ENCODE results near the gene CD96.
"Not testable (repeated sequence)": the region's sequence is repeated elsewhere in the genome, so short reads cannot be mapped to it uniquely, and the experiment has no call there.

CD96 gene, protein sequence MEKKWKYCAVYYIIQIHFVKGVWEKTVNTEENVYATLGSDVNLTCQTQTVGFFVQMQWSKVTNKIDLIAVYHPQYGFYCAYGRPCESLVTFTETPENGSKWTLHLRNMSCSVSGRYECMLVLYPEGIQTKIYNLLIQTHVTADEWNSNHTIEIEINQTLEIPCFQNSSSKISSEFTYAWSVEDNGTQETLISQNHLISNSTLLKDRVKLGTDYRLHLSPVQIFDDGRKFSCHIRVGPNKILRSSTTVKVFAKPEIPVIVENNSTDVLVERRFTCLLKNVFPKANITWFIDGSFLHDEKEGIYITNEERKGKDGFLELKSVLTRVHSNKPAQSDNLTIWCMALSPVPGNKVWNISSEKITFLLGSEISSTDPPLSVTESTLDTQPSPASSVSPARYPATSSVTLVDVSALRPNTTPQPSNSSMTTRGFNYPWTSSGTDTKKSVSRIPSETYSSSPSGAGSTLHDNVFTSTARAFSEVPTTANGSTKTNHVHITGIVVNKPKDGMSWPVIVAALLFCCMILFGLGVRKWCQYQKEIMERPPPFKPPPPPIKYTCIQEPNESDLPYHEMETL

DNA sequence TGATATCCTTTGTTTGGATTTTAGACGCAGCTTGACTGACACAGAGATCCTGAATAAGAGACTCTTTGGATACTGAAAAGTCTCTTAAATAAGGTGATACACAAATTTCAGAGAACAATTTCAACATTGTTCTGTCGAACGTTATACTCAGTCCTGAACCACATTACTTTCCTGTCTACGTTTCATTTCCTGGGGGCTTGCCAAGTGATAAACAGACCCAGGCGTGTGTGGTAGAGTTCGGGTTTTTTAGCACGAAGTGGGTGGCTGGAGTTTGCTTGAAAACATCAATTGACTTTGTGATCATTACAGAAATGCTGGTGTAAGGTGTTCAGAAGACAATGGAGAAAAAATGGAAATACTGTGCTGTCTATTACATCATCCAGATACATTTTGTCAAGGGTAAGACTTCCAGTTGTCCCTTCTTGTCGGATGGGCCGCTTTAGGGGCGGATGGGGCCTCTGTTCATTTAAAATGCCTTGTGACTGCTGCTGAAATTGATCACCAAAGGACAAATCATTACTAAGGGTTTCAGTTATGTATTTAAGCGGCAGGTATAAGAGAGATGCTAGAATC, at the start of gene CD96:
CD96 (plus strand) TSS at position 287 of the 573 bp plus-strand sequence; CDS start at position 339, 52 bp downstream.
- DNase-seq = peak; percentile 80

DNA sequence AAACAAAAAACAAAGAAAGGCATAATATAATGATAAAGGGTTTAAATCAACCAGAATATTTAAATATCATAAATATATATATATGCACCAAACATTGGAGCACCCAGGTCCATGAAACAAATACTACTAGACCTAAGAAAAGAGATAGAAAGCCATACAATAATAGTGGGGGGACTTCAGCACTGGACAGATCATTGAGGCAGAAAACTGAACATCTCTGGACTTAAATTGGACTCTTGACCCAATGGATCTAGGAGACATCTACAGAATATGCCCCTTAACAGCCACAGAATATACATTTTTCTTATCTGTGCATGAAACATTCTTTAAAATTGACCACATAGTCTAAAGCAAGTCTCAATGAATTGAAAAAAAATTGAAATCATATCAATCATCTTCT, 48.7 kb upstream of the CD96 start:
- DNase-seq = no peak

DNA sequence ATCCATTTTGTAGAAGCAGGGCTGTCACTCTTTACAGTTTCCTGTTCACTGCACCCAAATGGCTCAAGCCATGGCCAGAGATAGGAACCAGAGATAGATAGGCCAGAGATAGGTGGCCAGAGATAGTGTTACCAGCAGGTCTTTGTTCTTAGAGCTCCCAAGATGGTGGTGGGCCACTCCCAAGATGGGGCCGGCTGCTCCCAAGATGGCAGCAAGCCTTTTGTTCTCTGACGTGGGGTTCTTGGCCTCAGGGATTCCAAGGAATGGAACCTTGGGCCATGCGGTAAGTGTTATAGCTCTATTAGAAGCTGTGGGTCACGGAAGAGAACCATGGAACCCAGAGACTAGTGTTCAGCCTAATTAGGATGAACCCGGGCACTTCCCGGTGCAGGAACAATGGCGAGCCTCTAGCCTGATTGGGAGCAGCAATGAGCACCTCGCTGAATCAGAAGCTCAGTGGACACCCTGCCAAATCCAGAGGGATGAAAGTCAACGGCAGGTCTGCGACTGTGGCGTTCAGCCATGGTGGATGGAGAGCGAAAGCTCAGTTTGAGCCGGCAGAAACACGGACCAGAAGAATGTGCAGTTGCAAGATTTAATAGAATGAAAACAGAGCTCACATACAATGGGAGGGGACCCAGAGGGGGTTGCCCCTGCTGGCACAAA, 45.0 kb upstream of the CD96 start:
- DNase-seq = no peak

DNA sequence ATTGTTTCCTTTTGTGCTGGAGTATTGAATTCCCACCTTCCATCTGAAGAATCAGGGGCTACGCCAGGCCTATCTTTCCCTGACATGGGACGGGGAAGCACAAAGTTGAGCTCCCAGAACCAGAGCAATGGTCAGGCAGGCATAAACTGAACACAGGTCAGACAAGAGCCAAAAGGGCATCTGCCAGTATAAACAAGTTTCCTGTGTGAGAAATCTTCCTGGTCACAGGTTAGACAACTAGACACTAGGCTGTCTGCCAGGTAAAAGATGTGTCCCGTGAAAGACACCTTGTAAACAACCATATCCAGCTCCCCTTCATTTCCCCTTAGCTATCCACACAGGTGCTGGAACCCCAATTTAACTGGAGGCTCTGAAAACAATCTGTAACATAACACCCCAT, 44.0 kb upstream of the CD96 start:
- DNase-seq = no peak

DNA sequence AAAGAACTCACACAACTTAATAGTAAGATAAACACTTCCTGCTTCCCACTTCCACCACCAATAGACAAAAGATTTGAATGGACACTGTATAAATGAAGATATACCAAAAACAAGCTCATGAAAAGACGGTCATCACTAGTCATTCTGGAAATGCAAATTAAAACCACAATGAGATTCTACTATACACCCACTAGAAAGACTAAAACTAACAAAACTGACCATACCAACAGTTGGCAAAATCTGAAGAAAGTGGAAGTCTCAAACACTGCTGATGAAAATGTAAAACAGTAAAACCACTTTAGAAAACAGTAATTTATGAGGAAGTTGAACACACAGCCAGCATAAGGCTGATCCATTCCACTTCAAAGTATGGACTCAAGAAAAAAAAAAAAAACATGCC, 35.6 kb upstream of the CD96 start:
- no peak for DNase-seq

DNA sequence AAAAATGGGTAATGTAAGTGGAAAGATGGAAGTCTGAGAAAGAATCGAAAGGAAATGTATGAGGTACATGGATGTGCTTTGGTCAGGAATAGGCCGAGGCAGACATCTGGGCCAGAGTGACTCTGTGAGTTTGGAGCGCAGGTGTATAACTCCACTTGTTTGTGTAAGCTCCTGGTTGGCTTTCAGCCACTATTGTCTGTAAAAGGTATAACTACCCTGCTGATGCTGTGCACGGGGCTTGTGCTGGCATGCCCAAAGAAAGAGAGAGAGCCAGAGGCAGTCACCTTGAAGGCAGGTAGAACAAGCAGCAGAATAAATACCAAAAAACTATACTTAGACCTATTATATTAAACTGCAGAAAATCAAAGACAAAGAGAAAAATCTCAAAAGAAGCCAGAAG, 32.7 kb upstream of the CD96 start:
- no peak for DNase-seq

DNA sequence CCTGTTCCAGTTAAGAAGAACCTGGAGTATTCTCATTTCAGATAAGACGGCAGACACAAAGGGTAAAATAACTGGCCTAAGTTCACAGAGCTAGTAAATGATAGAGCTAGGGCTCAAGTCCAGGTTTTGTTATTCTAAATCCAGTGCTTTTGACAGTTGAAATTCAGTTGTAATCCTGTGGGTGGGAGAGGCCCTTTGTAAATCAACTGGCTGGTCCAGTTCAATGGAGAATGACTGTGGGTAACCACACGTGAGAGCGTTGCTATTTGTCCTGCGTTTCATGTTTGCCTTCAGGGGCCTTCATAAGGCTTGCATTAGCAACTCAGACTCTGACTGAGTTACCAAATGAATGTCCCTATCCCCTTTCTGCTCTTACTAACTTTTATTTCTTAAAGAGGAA, 24.2 kb upstream of the CD96 start:
- DNase-seq = no peak

DNA sequence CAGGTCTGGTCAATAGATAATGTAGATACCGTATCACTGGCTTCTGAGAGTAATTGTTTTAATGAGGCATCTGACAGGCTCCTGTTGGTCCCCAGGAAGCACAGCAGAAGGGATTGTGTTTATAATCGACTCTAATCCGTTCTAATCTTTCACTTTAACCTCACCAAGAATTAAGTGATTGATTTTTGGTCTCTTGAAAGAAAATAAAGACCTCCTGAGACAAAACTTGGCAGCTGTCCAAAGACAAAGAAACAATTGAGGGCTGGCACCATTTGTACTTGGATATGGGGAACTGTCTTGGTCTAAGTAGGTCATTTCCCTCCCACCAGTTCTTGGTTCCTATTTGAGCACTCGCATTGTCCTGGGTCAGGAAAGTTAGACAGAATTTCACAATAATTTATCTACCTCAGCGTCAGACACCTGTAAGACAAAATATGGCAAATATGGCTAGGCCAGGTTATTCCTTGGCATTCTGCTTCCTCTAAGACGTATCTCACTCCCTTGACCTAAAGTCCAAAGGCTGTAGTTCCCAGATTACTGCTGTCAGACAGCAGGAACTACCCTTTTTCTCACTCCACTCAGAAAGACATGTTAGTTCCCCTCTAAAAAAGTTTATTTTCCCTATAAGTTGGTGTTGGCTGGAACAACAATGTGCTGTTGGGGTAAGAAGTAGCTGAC, 22.7 kb upstream of the CD96 start:
- DNase-seq = no peak

DNA sequence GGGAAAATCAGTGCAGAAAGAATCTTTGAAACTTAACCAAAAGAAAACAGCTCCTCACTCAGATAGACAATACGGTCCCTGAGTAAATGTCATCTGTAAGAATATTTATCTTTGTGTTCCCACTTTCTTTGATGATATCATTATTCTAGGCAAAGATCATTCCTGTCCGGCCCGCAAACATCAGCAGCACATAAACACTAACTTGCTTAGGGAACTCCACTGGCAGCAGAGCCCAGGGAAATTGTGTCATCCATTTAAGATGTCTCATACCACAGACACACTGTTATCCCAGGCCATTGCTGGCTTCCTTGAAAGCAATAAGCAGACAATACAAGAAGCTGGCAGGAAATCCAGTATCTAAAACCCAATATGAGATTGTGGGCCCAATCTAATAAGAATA, 20.1 kb upstream of the CD96 start:
- DNase-seq = no peak

DNA sequence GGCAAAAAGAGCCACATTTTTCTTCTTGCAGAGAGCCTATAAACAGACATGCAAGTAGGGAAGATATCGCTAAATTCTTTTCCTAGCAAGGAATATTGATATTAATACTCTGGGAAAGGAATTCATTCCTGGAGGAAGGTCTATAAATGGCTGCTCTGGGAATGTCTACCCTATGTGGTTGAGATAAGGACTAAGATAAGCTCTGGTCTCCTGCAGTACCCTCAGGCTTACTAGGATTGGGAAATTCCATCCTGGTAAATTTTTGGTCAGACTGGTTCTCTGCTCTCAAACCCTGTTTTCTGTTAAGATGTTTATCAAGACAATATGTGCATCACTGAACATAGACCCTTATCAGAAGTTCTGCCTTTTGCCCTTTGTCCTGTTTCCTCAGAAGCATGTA, 17.5 kb upstream of the CD96 start:
- not testable (repeated sequence) for DNase-seq

DNA sequence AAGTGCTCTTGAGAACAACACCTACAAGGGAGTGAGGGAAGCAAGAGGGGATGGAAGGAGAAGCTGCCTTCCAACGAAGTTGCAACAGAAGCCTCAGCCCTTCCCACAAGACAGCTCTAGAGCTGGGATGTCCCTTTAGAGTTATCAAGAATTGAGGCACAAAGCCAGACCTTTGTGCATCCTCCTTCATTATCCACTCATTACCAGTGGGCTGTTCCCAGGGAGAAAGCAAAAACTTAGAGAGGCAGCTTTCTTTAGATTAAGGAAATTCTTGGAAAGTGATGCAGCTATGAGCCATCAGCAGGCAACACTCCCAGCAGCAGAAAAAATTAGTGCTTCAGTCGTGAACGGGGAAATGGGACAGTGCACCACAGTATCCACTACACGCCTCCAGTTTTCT, 10.6 kb upstream of the CD96 start:
- no peak for DNase-seq

DNA sequence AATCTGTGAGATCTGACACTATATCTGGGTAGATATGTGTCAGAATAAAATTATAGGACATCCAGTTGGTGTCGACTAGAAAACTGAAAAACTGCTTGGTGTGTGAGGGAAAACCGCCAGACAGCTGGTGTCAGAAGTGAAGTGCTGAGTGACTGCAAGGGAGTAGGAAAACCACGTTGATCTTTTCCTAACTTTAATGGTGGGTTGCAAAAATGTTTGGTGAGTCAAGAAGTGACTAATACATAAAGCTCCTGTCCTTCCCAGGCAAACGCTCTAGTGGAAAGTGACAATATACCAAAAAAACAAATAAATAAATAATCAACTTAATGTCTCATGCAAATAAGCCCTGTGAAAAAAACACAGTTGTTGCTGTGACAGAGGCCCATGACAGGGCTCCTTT, 7.3 kb upstream of the CD96 start:
- no peak for DNase-seq

DNA sequence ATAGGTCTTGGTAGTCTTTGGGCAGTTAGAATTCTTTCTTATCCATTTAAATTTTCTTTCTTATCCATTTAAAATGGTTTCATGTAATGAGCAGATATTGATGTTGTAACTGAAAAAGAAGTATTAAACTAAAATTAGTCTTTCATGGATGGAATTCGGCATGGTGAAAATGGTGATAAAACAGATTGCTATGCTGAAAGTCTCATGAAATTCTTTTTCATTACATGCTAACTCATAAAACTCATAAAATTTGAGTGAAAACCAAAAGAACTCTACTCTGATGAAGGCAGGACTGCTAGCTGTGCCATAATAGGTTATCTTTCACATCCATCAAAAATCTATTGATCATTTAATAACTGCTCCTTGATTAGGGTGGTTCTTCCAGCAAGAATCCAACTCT, 3.9 kb upstream of the CD96 start:
- no peak for DNase-seq

DNA sequence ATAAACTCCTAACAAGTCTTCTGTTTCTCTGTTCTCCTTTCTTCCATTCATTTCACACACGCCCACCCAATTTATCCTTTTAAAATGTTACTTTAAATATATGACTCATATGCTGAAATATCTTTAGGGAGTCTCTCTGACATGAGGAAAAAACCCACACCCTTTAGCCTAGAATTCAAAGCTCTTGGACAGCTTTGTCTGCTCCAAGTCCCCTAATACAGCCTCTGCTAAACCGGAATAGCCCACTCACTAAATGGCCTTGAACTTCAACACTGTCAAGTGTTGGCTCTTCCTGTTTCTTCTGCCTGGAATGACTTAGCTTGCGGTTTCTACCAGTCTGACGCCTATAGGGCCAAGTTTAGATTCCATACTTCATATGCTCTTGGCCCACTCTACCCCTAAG, 3.3 kb upstream of the CD96 start:
- DNase-seq = no peak

DNA sequence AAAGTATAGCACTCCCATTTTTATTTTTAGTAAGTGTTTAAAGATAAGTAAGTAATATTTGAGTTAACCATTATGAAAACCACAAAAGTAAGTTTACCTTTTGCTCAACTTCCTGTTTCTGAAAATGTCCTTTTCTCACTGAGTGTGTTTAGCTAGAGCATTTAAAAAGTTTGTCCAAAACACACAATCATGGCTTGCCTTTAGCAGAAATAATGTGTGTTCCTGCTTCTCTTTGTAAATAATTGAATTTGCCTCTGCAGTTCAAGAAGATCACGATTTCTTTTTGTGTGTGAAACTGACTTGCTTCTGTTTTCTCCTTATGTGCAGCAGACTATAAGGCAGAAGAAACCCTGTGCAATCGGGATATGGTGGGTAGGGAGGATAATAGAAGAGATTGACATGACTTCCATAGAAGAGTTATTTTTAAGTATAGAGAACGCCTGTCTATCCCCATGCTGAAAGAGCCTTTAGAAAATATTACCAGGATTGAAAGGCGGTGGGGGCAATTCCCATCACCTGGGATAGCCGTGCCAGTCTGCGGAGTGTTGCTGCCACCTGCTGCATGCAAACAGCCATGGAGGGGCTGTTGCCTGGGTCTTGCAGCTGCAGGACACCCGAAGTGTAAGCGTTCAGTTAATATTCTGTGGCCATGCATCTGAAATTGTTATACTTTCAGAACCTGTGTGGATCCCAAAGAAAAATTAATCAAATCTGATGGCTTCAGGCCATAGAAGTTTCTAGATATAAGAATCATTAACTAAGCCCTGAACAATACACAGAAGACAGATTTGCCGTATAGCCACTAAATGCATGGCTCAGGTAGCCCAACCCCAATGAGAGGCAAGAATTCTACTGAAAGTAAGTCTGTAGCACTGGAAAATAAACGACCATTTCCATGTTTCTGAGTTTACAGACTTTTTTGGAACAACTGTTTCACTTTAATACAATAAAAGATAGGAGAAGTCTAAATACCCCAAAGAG, 2.4 kb upstream of the CD96 start:
- peak; percentile 44 for DNase-seq

DNA sequence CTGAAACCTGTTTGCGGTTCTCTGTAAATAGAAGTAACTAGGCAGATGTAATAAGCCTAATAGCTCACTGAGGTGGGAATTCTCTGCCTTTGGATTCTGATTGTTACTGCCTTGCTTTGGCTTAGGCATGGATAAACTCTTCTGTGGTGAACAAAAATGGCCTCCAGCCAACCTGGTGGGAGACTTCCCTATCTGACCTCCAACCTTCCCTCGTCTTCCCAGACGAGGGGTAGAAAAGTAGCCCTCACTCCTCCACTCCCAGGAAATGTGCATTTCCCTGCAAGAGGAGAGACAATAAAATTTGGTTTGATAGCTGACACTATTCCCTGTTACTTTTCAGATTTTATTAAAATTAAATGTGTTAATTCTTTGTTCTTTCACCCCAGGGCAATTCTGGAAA, 606 bp upstream of the CD96 start:
- no peak for DNase-seq

DNA sequence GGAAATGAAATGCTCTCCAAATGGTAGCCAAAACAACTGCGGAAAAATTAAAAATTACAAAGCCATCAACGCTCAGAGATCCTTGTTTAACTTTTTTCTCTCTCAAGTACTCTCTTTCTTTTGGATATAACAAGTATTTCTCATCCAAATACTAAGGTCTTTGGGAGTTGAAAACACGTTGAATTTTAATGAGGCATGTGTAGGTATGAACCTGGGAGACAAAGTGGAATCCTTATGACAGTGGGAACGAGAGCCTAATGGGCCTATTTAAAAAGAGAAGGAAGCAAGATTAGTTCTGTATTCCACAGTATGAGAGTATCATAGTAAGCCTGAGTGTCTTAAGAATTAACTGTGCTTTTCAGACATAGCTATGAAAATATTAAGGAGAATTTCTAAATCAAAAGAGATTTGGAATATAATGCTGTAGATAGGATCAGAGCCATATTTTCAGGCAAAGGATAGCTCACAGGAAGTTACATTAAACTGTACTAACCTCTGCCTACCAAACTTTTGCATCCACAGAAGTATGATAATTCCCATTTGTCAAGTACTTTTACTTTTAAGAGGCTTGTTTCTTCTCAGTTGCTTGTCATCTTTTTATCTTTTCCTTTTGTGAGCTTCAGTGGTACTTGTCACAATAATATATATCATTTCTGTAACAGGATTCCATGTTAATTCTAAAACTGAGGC, 759 bp downstream of the CD96 start:
- no peak for DNase-seq

DNA sequence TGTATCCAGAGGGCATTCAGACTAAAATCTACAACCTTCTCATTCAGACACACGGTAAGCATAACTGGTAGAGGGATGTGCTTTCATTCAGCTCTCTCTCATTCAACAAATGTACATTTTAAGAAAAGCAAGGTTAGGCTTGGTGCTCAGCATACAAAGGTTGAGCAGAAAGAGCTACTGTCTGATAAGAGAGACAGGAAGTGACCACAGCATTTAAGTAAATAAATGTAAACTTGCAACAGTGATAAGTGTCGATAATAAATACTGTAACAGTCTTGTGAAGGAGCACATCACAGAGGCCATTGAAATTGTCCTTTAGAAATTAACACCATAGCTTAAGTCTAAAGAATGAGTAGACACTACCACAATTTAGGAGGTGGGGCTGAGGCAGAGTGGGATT, 3.4 kb downstream of the CD96 start:
- no peak for DNase-seq

DNA sequence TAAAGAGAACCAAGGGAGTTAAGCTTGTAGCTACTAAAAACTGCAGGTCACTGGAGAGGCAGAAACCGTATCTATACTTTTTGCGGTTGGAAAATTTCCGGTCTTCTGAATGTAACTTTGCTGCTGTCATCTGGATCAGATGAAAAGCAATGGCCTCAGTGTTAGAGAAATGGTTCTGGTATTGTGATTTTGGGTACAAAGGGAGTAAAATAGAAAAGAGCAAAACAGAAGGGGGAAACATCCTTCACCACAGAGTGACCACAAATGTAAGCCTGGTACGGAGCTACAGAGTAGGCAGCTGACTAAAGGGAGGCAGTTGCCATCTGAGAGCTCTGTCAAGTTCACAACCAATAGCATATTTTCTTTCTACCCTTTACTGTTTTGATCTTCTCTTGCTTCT, 5.6 kb downstream of the CD96 start:
- peak; percentile 23 for DNase-seq

DNA sequence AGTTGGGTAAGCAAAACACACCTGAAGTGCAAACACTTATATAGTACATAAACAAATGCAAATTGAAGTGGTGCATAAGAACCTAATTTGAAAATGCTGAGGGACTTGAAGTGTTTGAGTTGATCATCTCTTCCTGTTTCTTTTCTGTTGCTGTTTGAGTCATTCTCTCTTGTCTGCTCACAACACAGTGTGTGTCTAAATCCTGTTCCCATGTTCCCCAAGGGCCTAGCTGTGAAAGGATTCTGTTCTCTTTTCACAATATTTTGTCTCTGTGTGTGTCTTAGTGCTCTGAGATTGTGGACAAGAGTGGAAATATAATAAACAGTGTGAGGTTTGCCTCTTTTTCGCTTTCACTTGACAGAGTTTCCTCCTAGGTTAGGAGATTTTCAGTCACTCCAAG, 6.1 kb downstream of the CD96 start:
- no peak for DNase-seq

DNA sequence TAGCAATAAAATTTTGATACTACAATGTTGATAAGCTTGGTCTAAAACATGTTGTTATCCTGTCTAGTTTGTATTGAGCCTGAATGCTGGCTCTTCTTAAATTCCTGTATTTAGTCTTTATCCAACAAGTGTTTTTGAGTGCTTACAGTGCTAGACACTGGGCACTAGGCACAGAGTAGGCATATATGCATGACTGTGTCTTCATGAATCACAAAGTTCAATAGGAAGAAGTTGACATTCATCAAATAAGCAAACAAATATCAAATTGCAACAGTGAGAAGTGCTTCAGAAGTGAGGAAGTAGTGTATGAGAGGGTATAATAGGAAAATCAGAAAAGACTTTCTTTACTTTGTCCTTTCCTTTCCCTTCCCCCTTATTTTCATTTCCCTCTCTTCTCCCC, 6.8 kb downstream of the CD96 start:
- DNase-seq = no peak

DNA sequence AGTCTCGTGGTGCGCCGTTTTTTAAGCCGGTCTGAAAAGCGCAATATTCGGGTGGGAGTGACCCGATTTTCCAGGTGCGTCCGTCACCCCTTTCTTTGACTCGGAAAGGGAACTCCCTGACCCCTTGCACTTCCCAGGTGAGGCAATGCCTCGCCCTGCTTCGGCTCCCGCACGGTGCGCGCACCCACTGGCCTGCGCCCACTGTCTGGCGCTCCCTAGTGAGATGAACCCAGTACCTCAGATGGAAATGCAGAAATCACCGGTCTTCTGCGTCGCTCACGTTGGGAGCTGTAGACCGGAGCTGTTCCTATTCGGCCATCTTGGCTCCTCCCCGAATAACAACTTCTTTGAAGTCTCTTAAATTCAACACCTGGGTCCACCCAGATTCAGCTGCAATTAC, 19.9 kb downstream of the CD96 start:
- not testable (repeated sequence) for DNase-seq

Data from stimulated activated naive CD4-positive, alpha-beta T cell treated with Interleukin-2 at 50 U/mL for 16 hours (primary cell).